Heart right ventricle (tissue), 16 donors: Measurements from ENCODE around the gene HOXC11. TPM values are rescaled to one million over a fixed set of nuclear protein-coding genes. Genes with fewer than 3 reads are reported as not detected.

Source experiments
- ATAC-seq, 8 donors: fragments of 200-7000 bp; cut with Tn5 transposase; one replicate each; pipeline ENCODE4 v1.9.1; 2020; ENCODE audit warnings: mild to moderate bottlenecking in 8 of 8, moderate library complexity in 8 of 8, moderate number of reproducible peaks in 1 of 8
- DNase-seq, 2 donors: peaks; one replicate each; pipeline ENCODE4 v3.0.0-alpha.2; 2020
- H3K27ac ChIP-seq, 10 donors: fragments of 200-600 bp; sonication (generic) in 2 of 10; one replicate each; pipeline versions ENCODE4 v1.5.0 to v1.8.0; 2020 to 2022; ENCODE audit warnings: mild to moderate bottlenecking in 3 of 10
- H3K27me3 ChIP-seq, 7 donors: fragments of 200-600 bp; one replicate each; pipeline ENCODE4 v1.8.0; 2021 to 2022; ENCODE audit warnings: mild to moderate bottlenecking in 2 of 7
- H3K36me3 ChIP-seq, 9 donors: fragments of 200-600 bp; sonication (generic) in 1 of 9; one replicate each; pipeline versions ENCODE4 v1.5.0 to v1.8.0; 2020 to 2022; ENCODE audit warnings: mild to moderate bottlenecking in 2 of 9
- H3K4me1 ChIP-seq, 9 donors: fragments of 200-600 bp; sonication (generic) in 1 of 9; one replicate each; pipeline versions ENCODE4 v1.5.0 to v1.8.0; 2020 to 2022; ENCODE audit warnings: mild to moderate bottlenecking in 4 of 9
- H3K4me3 ChIP-seq, 10 donors: fragments of 200-600 bp; sonication (generic) in 2 of 10; one replicate each; pipeline versions ENCODE4 v1.5.0 to v1.8.0; 2020 to 2022; ENCODE audit warnings: mild to moderate bottlenecking in 7 of 10, moderate library complexity in 2 of 10
- H3K9me3 ChIP-seq, 11 donors: fragments of 200-600 bp in 10 of 11; sonication (generic) in 2 of 11; one replicate each; pipeline versions ENCODE4 v1.5.0 to v1.8.0; 2013 to 2022; ENCODE audit warnings: mild to moderate bottlenecking in 2 of 11, control low read depth in 1 of 11, moderate library complexity in 1 of 11
- CTCF ChIP-seq, 9 donors: fragments of 200-600 bp; sonication (generic) in 2 of 9; IDR thresholded peaks; one replicate each; pipeline versions ENCODE4 v1.5.0 to v1.8.0; 2021 to 2022; ENCODE audit warnings: antibody characterized with exemption in 9 of 9, mild to moderate bottlenecking in 5 of 9, moderate library complexity in 1 of 9
- WGBS, 2 donors: extraction: QIAGEN DNeasy Blood & Tissue Kit; methylation state at CpG; one replicate each; pipeline ENCODE4 v1.1.7; 2013; ENCODE audit warnings: inconsistent platforms in 1 of 2; 5-methylcytosine and 5-hydroxymethylcytosine counted together
- intact Hi-C, 10 donors: fragments of 100-400 bp; cut with DNase I; formaldehyde crosslinking; loops; one replicate each; pipeline versions ENCODE4 v1.11.1 to v1.14.2; 2022
- polyA plus RNA-seq, 2 donors: library from polyadenylated mRNA; stranded (reverse); fragments of 200-250 nt; gene quantifications; one replicate each; pipeline ENCODE4 v1.2.3, GENCODE V29; 2013
- total RNA-seq, 10 donors: library from RNA; stranded (reverse); fragmentation: NEBNext Ultra II Directional in 3 of 10; extraction: Animal tissue kit (Norgen Biotek cat#: 25700) in 3 of 10; gene quantifications; one replicate each; pipeline versions ENCODE4 v1.2.1 to v1.2.4, GENCODE V29; 2021 to 2023
- donor health status: Arrhythmogenic right ventricular cardiomyopathy.
- donor health status: ischemic (EF 13 %, LVEDD 7.1; RV severe dilation, severe dysfunction).
- donor health status: healthy with polysubstance abuse.
- donor health status: DM: no; HTN: yes; CAD: no.
- donor health status: DM: no; HTN: no; CAD: no.
- donor health status: ischemic (EF 25% LVEDD 6.9; RV normal size, moderate dysfunction).
- donor health status: ischemic (EF 25% LVEDD 5.7; RV mildly dilated, moderate dysfunction).
- donor health status: healthy.
- donor health status: DM: yes; HTN: yes; CAD: no.
- donor health status: Ischemic cardiomyopathy.
- donor health status: ischemic (EF 35%, LVEDD 5.7; RV mildly dilated, moderate dysfunction).
- donor health status: nonischemic (EF 11% LVEDD 7.7; RV severe dilation, severe dysfunction).
- donor health status: DM: yes; HTN: yes; CAD: no.
- donor health status: PGD.
- donor health status: ischemic (EF 29% LVEDD 5.4; RV normal size, mild dysfunction).
- donor health status: nonischemic (EF 23%, LVEDD 6.1; RV moderate dilation, normal function).

The HOXC11 gene
- total and polyA plus RNA-seq, 12 donors: not detected

- 38 to 41% methylated on average over 29 of the region's 29 CpGs for WGBS, 2 donors
- H3K4me3 ChIP-seq: peak overlapping the region in 7 of 10 donors; percentile 40 to 53 (median 49)
- no peak for ATAC-seq
- DNase-seq: no peak
- H3K9me3 ChIP-seq: no peaks in the 10 kb centered on the region
- H3K4me1 ChIP-seq: peaks cover 5 to 42% (median 31%) of the 10 kb centered on the region in 9 donors
- no peak overlapping the region for H3K27ac ChIP-seq
- TF ChIP-seq CTCF (IDR thresholded peaks at IDR 0.05): no peak
- peaks cover 22 to 100% (median 96%) of the 10 kb centered on the region in 7 donors for H3K27me3 ChIP-seq
- intact Hi-C loops: loop anchor here in 1 of 10 donors (10.0 kb wide), 1 partner anchor 336 kb away; no protein-coding TSS in a partner anchor
- H3K36me3 ChIP-seq: no peaks in the 10 kb centered on the region
These were observed 45.6 kb downstream of the HOXC11 start for GRCh38 chr12:54018468-54018984.

- Histone ChIP-seq H3K27ac (peak overlapping the region in 8 of 10 donors; percentile 40 to 76 (median 70)), H3K36me3 (no peaks in the 10 kb centered on the region), H3K9me3 (no peaks in the 10 kb centered on the region), H3K4me3 (no peak overlapping the region), H3K27me3 (peaks cover 19 to 100% (median 97%) of the 10 kb centered on the region in 7 donors), H3K4me1 (peaks cover 5 to 41% (median 30%) of the 10 kb centered on the region in 9 donors)
- 41 to 52% methylated on average over 43 of the region's 43 CpGs for WGBS, 2 donors
- ATAC-seq (no peak), DNase-seq (no peak)
- TF ChIP-seq CTCF (IDR thresholded peaks at IDR 0.05): no peak
- intact Hi-C loops: loop anchor here in 1 of 10 donors (10.0 kb wide), 1 partner anchor 336 kb away; no protein-coding TSS in a partner anchor
These were observed 46.3 kb downstream of the HOXC11 start for GRCh38 chr12:54019091-54019811.

GRCh38 chr12:54019924-54020590 is 47.1 kb downstream of the HOXC11 start:
- Histone ChIP-seq H3K4me1 (peaks cover 5 to 36% (median 29%) of the 10 kb centered on the region in 9 donors), H3K4me3 (no peak overlapping the region), H3K9me3 (no peaks in the 10 kb centered on the region), H3K27me3 (peaks cover 14 to 100% (median 97%) of the 10 kb centered on the region in 7 donors), H3K36me3 (no peaks in the 10 kb centered on the region), H3K27ac (peak overlapping the region in 8 of 10 donors; percentile 40 to 76 (median 70))
- DNase-seq: peak in 1 of 2 donors; percentile 42
- peak; percentile 46 to 90 (median 82) for ATAC-seq
- no peak for TF ChIP-seq CTCF (IDR thresholded peaks at IDR 0.05)
- intact Hi-C loops: loop anchor here in 1 of 10 donors (10.0 kb wide), 1 partner anchor 335 kb away; no protein-coding TSS in a partner anchor
- 26 to 33% methylated on average over 10 of the region's 10 CpGs for WGBS, 2 donors
